Neural cell (in vitro differentiated cells): Measurements from ENCODE around the gene SYNPO2. TPM values are rescaled to one million over a fixed set of nuclear protein-coding genes. Genes with fewer than 3 reads are reported as not detected.
"Not testable (repeated sequence)": the region's sequence is repeated elsewhere in the genome, so short reads cannot be mapped to it uniquely, and the experiment has no call there.

Source experiments
- H2AFZ ChIP-seq: fragments of 200-600, 300-800 bp; sonication (generic), shearing (Covaris generic); 2 replicates; pipeline ENCODE4 v1.6.0; 2014; ENCODE audit warnings: low read depth, mild to moderate bottlenecking, antibody characterized with exemption, low read length, moderate library complexity
- H3F3A ChIP-seq: fragments of 200-600 bp; shearing (Covaris generic); 2 replicates; pipeline ENCODE4 v1.6.1; 2016; ENCODE audit warnings: mild to moderate bottlenecking, moderate library complexity, mixed read lengths, antibody characterized with exemption, low read length; ENCODE audit not compliant: insufficient read depth, poor library complexity, severe bottlenecking
- H3K27ac ChIP-seq: fragments of 200-600, 300-800 bp; sonication (generic), shearing (Covaris generic); 2 replicates; pipeline ENCODE4 v1.5.1; 2014; ENCODE audit warnings: mild to moderate bottlenecking, low read length, moderate library complexity
- H3K27me3 ChIP-seq: fragments of 300-800, 200-600 bp; sonication (generic), shearing (Covaris generic); 2 replicates; pipeline ENCODE4 v1.6.0; 2014; ENCODE audit warnings: mild to moderate bottlenecking, low read depth, low read length, moderate library complexity; ENCODE audit not compliant: insufficient read depth
- H3K36me3 ChIP-seq: fragments of 300-800, 200-600 bp; sonication (generic), shearing (Covaris generic); 2 replicates; pipeline ENCODE4 v1.5.1; 2014; ENCODE audit warnings: mild to moderate bottlenecking, antibody characterized with exemption, low read length, moderate library complexity; ENCODE audit not compliant: insufficient read depth
- H3K4me2 ChIP-seq: fragments of 300-800, 200-600 bp; sonication (generic), shearing (Covaris generic); 2 replicates; pipeline ENCODE4 v1.6.0; 2014; ENCODE audit warnings: mild to moderate bottlenecking, low read length
- H3K4me3 ChIP-seq: fragments of 300-800, 200-600 bp; sonication (generic), shearing (Covaris generic); 2 replicates; pipeline ENCODE4 v1.5.1; 2014; ENCODE audit warnings: mild to moderate bottlenecking, low read length, moderate library complexity
- H3K79me2 ChIP-seq: fragments of 200-600 bp; shearing (Covaris generic); replicated peaks from 2 replicates; pipeline ENCODE4 v1.6.0; 2014; ENCODE audit warnings: mild to moderate bottlenecking, low read length, moderate library complexity; ENCODE audit not compliant: insufficient read depth
- H3K9ac ChIP-seq: fragments of 300-800, 200-600 bp; sonication (generic), shearing (Covaris generic); 2 replicates; pipeline ENCODE4 v1.6.1; 2016; ENCODE audit warnings: mild to moderate bottlenecking, low read length, mixed read lengths
- H3K9me2 ChIP-seq: fragments of 200-600 bp; shearing (Covaris generic); 2 replicates; pipeline ENCODE4 v1.6.1; 2016; ENCODE audit warnings: mild to moderate bottlenecking, low read length, mixed read lengths; ENCODE audit not compliant: insufficient read depth
- H3K9me3 ChIP-seq: fragments of 200-600, 300-800 bp; sonication (generic), shearing (Covaris generic); 2 replicates; pipeline ENCODE4 v1.6.1; 2016; ENCODE audit warnings: mild to moderate bottlenecking, mixed run types, low read length, moderate library complexity, mixed read lengths
- H4K20me1 ChIP-seq: fragments of 200-600 bp; shearing (Covaris generic); 2 replicates; pipeline ENCODE4 v1.6.1; 2016; ENCODE audit warnings: mild to moderate bottlenecking, mixed run types; ENCODE audit not compliant: insufficient read depth
- CTCF ChIP-seq: fragments of 450-650 bp; IDR thresholded peaks from 2 replicates; pipeline ENCODE4 v1.5.1; 2014; ENCODE audit warnings: antibody characterized with exemption, mild to moderate bottlenecking, moderate library complexity; ENCODE audit not compliant: poor library complexity, severe bottlenecking
- EP300 ChIP-seq: fragments of 450-650 bp; conservative IDR thresholded peaks from 2 replicates; pipeline ENCODE4 v1.6.1; 2014; ENCODE audit warnings: antibody characterized with exemption, mild to moderate bottlenecking, moderate library complexity; ENCODE audit not compliant: poor library complexity, severe bottlenecking
- EZH2 ChIP-seq: fragments of 200-600, 300-800 bp; shearing (Covaris generic), sonication (generic); IDR thresholded peaks from 2 replicates; pipeline ENCODE4 v1.6.1; 2014; ENCODE audit warnings: antibody characterized with exemption, low read length, borderline replicate concordance, mild to moderate bottlenecking; ENCODE audit not compliant: insufficient read depth, poor library complexity, severe bottlenecking
- MXI1 ChIP-seq: fragments of 450-650 bp; conservative IDR thresholded peaks from 2 replicates; pipeline ENCODE4 v1.6.1; 2014; ENCODE audit warnings: antibody characterized with exemption, mild to moderate bottlenecking; ENCODE audit not compliant: poor library complexity, severe bottlenecking
- POLR2AphosphoS5 ChIP-seq: IDR thresholded peaks from 2 replicates; pipeline ENCODE4 v1.6.1; 2012
- RAD21 ChIP-seq: fragments of 450-650 bp; conservative IDR thresholded peaks from 2 replicates; pipeline ENCODE4 v1.6.1; 2014; ENCODE audit warnings: antibody characterized with exemption, mild to moderate bottlenecking, moderate library complexity
- REST ChIP-seq: IDR thresholded peaks from 2 replicates; pipeline ENCODE4 v1.6.1; 2012; ENCODE audit warnings: borderline replicate concordance
- SMC3 ChIP-seq: fragments of 450-650 bp; conservative IDR thresholded peaks from 2 replicates; pipeline ENCODE4 v1.6.1; 2014; ENCODE audit warnings: antibody characterized with exemption, mild to moderate bottlenecking, moderate library complexity; ENCODE audit not compliant: poor library complexity
- TAF1 ChIP-seq: IDR thresholded peaks from 2 replicates; pipeline ENCODE4 v1.6.1; 2012; ENCODE audit warnings: low read depth
- polyA plus RNA-seq: library from polyadenylated mRNA; depleted of rRNA; stranded (reverse); fragments of >200 nt; gene quantifications from 2 replicates; pipeline ENCODE4 v1.2.3, GENCODE V29; 2014

The SYNPO2 gene
- polyA plus RNA-seq, 1 donor from 2014 or later: 0.14 TPM

GRCh38 chr4:118872181-118872580 lies 16.5 kb upstream of the SYNPO2 start:
- no peaks in the 10 kb centered on the region for H3K36me3 ChIP-seq
- no peak overlapping the region for H2AFZ ChIP-seq
- H3K9me3 ChIP-seq: no peaks in the 10 kb centered on the region
- TF ChIP-seq CTCF (no peak), REST (no peak), POLR2AphosphoS5 (no peak), RAD21 (no peak), MXI1 (no peak), EZH2 (no peak), TAF1 (no peak)
- H3F3A ChIP-seq: no peaks in the 10 kb centered on the region
- H4K20me1 ChIP-seq: no peaks in the 10 kb centered on the region
- no peak overlapping the region for H3K27ac ChIP-seq
- no peak overlapping the region for H3K4me3 ChIP-seq
- no peak overlapping the region for H3K4me2 ChIP-seq
- no peaks in the 10 kb centered on the region for H3K9me2 ChIP-seq
- no peaks in the 10 kb centered on the region for H3K27me3 ChIP-seq
- H3K79me2 ChIP-seq: no peaks in the 10 kb centered on the region
- no peak overlapping the region for H3K9ac ChIP-seq

- no peak overlapping the region for H2AFZ ChIP-seq
These were observed 10.9 kb upstream of the SYNPO2 start for GRCh38 chr4:118877797-118878196.

GRCh38 chr4:118878507-118878906 lies 10.1 kb upstream of the SYNPO2 start:
- not testable (repeated sequence) for H3K9ac ChIP-seq, H3K9me2 ChIP-seq, H3K79me2 ChIP-seq, H4K20me1 ChIP-seq, H3K4me3 ChIP-seq, H3F3A ChIP-seq, H3K27ac ChIP-seq, H3K4me2 ChIP-seq, H2AFZ ChIP-seq, H3K27me3 ChIP-seq, H3K36me3 ChIP-seq, H3K9me3 ChIP-seq

More at GRCh38 chr4:118877797-118878196, 10.9 kb upstream of the SYNPO2 start:
- no peaks in the 10 kb centered on the region for H3K36me3 ChIP-seq
- H3K9ac ChIP-seq: no peak overlapping the region
- H3K9me2 ChIP-seq: no peaks in the 10 kb centered on the region
- no peaks in the 10 kb centered on the region for H3F3A ChIP-seq
- H3K4me3 ChIP-seq: no peak overlapping the region
- TF ChIP-seq RAD21 (no peak), POLR2AphosphoS5 (no peak), TAF1 (no peak), SMC3 (no peak), EP300 (no peak)
- H3K27me3 ChIP-seq: no peaks in the 10 kb centered on the region
- no peaks in the 10 kb centered on the region for H4K20me1 ChIP-seq
- H3K4me2 ChIP-seq: no peak overlapping the region
- H3K79me2 ChIP-seq: no peaks in the 10 kb centered on the region
- H3K9me3 ChIP-seq: no peaks in the 10 kb centered on the region
- no peak overlapping the region for H3K27ac ChIP-seq
